ENCODE data around the gene RPS6KL1. TPM values are rescaled to one million over a fixed set of nuclear protein-coding genes. Genes with fewer than 3 reads are reported as not detected.

The RPS6KL1 gene
- total RNA-seq, 1 experiment from 2014 or later, result 11.3 TPM

DNA sequence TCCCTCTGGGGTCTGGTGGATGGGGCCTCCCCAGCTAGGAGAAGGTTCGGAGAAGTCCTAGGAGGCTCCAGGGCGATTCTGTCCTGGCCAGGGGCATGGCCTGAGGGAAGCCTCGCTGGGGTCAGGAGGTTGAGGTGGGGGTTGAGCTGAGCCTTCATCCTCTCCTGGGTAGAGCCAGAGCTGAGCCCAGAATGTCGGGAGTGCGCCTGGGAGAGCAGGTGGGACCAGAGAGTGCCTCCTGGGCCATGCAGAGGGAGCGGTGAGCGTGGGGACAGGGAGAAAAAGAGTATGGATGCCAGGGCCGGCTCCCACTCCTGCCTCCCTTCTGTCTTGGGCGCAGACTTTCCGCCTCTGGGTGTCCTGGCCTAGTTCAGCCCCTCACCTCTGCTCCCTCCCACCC lies 13.1 kb downstream of the RPS6KL1 start:
- peaks cover 3% of the 10 kb centered on the region; the same call in 1 of the 2 replicates for H3K36me3 ChIP-seq
- H3K27me3 ChIP-seq, result no peaks in the 10 kb centered on the region
- no peak overlapping the region for H3K4me3 ChIP-seq
- no peak for DNase-seq
- no peaks in the 10 kb centered on the region for H3K9me3 ChIP-seq

DNA sequence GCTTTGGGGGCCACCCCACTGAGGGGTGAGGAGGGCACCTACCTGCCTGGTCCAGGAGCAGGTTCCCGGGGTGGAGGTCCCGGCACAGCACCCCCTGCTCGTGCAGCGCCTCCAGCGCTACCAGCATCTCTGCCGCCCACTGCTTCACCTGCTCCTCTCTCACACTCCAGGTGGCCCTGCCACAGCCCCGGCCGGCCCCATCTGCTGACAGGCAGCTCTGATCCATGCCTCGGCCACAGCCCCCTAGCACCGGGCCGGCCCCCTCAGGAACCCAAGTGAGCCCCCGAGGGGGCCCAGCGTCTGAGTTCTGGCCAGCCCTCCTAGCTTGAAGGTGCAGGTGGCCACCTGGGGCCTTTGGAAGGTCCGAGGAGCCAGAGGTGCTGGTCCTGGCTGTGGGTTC lies 13.6 kb downstream of the RPS6KL1 start:
- H3K27me3 ChIP-seq, result no peaks in the 10 kb centered on the region
- DNase-seq, result no peak
- H3K4me3 ChIP-seq, result no peak overlapping the region
- H3K9me3 ChIP-seq, result no peaks in the 10 kb centered on the region
- H3K36me3 ChIP-seq, result peaks cover 3% of the 10 kb centered on the region; the same call in 1 of the 2 replicates

- H3K9me3 ChIP-seq, result no peaks in the 10 kb centered on the region
- H3K4me3 ChIP-seq, result no peak overlapping the region
- H3K27me3 ChIP-seq, result no peaks in the 10 kb centered on the region
- no peak for DNase-seq
- peaks cover 3% of the 10 kb centered on the region; the same call in 1 of the 2 replicates for H3K36me3 ChIP-seq
Observed at GRCh38 chr14:74908861-74909341, 14.2 kb downstream of the RPS6KL1 start.

DNA sequence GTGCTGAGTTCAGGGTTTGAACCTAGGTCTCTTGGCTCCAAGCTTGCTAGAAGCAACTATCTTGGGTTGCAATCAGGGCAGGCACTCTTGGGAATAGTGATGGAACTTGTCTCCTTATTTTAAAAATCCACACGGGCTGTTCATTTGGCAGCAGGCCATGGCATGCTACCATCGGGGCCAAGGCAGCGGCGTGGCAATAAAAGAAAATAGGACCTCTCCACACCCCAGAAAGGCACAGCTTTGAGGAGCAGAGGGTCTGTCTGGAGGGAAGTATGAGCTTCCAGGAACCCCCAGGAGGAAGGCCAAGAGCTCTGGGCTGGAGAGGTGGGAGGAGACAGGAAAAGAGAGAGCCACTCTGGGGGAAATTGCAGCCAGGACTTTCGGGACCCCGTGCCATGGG lies 15.3 kb downstream of the RPS6KL1 start:
- no peak for DNase-seq

GRCh38 chr14:74906925-74907521 lies 16.0 kb downstream of the RPS6KL1 start:
- Histone ChIP-seq H3K9me3 (no peaks in the 10 kb centered on the region), H3K4me3 (no peak overlapping the region), H3K27me3 (no peaks in the 10 kb centered on the region), H3K36me3 (peaks cover 3% of the 10 kb centered on the region; the same call in 1 of the 2 replicates)
- no peak for DNase-seq

More for the DNA sequence above, 15.3 kb downstream of the RPS6KL1 start:
- Histone ChIP-seq H3K36me3 (peaks cover 3% of the 10 kb centered on the region; the same call in 1 of the 2 replicates), H3K9me3 (no peaks in the 10 kb centered on the region), H3K27me3 (no peaks in the 10 kb centered on the region), H3K4me3 (no peak overlapping the region)

DNA sequence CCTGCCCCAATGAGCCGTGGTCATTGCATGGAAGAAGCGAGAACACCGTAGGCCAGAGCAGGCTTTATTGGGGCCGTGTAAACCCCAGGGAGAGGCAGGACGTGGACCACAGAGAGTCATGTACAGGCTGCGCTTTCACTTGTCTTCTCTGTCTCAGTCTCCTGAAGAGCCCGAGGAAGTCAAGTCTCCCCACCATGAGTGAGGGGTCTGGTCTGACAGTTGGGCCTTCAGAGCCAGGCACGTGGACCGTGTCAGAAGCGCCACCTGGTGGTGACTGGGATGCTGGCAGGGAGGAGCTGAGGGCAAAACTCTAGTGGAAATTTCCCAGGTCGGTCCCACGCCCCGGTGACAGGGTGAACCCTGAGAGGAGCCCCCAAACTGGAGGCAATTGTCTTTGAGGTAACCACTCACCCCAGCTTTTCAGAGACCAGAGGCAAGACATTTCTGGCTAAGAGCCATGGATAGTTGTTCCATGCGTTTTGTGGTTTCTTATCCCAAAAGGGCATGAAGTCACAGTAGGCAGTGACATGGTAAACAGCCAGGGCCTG lies 17.4 kb downstream of the RPS6KL1 start:
- no peak overlapping the region for H3K4me3 ChIP-seq
- H3K36me3 ChIP-seq, result peaks cover 5% of the 10 kb centered on the region
- peak; percentile 35 for DNase-seq
- no peaks in the 10 kb centered on the region for H3K9me3 ChIP-seq
- H3K27me3 ChIP-seq, result no peaks in the 10 kb centered on the region

DNA sequence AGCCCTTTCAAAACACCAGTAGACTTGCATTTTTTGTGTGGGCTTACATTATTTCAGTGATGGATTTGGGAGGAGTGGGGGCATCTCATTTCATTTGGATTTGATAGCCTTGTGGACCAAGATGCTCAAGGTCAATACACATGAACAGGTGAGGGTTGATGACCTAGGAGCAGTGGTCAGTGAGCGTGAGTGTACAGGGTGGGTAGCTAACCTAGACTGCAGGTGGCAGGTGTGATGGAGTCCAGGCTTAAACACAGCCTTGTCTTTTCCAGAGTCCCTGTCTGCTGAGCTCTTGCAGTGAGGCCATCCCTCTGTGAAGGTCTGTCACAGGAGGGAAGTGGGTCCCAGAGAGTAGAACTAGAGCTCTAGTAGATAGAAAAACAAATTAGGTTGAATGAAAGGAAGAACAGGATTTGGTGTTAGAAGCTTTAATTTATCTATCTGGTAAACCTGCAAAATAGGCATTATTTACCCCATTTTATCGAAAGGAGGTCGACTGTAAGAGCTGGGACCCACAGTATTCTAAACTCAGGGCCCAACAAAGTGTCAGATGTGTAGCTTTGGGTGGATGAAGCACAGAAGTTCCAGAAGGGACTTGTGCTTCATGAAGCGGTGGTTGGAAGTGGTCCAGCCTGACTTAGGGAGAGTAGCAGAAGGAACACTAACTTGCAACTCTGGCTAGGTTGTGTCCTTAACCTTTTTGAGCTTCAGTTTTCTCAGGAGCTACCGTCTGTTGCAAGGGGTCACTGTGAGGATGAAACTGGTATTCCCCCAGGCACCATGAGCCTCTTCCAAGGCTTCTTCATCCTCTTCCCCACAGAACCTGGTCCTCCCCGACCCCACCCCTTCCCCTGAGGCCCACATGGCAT lies 18.2 kb downstream of the RPS6KL1 start:
- no peaks in the 10 kb centered on the region for H3K9me3 ChIP-seq
- no peaks in the 10 kb centered on the region for H3K27me3 ChIP-seq
- H3K36me3 ChIP-seq, result peaks cover 13% of the 10 kb centered on the region
- no peak for DNase-seq
- H3K4me3 ChIP-seq, result no peak overlapping the region

DNA sequence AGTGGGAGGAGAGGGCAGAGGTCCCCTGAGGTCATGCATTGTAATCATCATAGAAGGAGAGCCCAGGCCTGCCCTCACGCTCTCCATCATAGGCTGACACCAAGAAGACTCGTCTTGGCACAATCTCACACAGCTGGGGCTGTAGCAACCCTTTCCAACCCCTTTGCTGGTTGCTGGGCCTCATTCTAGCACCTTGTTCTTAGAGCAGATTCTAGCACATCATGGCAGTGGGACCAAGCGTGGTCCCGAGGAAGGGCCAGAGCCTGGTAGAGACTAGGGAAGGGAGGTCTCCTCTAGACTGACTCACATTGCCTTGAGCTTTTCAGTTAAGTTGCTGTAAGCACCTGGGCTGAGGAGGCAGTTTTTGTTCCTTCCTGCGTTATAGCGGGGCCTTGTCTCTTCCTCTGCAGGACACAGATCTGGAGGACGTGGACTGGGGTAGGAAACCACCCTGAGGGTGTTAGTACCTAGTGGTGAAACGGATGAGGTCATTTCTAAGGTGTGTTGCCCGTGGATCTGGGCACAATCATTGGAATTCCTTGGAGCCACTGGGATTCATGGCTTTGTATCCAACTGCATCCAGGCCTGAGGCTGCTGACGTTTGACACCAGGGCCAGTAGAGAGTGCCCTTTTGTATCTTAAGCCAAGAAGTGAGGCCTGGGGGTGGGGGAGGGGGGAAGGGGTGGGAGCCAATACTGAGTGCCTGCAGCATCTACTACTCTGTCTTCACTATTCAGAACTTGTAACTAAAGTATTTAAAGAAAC lies 19.9 kb downstream of the RPS6KL1 start:
- Histone ChIP-seq H3K36me3 (peaks cover 20% of the 10 kb centered on the region), H3K9me3 (no peaks in the 10 kb centered on the region), H3K27me3 (no peaks in the 10 kb centered on the region), H3K4me3 (no peak overlapping the region)
- no peak for DNase-seq

- H3K27me3 ChIP-seq, result no peaks in the 10 kb centered on the region
- H3K9me3 ChIP-seq, result no peaks in the 10 kb centered on the region
- H3K4me3 ChIP-seq, result no peak overlapping the region
- DNase-seq, result no peak
- peaks cover 43% of the 10 kb centered on the region for H3K36me3 ChIP-seq
Observed at GRCh38 chr14:74898694-74899093, 24.4 kb downstream of the RPS6KL1 start.

DNA sequence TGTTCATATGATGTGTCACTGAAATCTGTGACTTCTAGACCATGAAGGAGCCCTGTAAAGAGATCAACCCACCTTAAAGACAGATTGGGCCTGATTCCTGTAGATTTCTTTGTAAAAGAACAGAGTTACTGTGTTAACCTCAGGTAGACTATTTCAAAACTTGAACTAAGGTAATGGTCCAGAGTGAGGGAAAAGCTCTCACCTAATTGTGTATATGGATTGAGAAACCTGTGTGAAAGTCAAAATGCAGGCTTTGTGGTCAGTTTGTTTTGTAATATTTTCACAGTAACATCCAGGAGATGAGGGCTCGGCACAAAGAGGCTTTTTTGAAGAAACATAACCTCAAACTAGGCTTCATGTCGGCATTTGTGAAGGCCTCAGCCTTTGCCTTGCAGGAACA lies 25.0 kb downstream of the RPS6KL1 start:
- Histone ChIP-seq H3K4me3 (no peak overlapping the region), H3K36me3 (peaks cover 46% of the 10 kb centered on the region)

GRCh38 chr14:74897642-74898041 lies 25.4 kb downstream of the RPS6KL1 start:
- Histone ChIP-seq H3K9me3 (no peaks in the 10 kb centered on the region), H3K27me3 (no peaks in the 10 kb centered on the region), H3K36me3 (peaks cover 50% of the 10 kb centered on the region), H3K4me3 (no peak overlapping the region)
- no peak for DNase-seq

More for the DNA sequence above, 25.0 kb downstream of the RPS6KL1 start:
- DNase-seq, result no peak
- no peaks in the 10 kb centered on the region for H3K9me3 ChIP-seq
- no peaks in the 10 kb centered on the region for H3K27me3 ChIP-seq

DNA sequence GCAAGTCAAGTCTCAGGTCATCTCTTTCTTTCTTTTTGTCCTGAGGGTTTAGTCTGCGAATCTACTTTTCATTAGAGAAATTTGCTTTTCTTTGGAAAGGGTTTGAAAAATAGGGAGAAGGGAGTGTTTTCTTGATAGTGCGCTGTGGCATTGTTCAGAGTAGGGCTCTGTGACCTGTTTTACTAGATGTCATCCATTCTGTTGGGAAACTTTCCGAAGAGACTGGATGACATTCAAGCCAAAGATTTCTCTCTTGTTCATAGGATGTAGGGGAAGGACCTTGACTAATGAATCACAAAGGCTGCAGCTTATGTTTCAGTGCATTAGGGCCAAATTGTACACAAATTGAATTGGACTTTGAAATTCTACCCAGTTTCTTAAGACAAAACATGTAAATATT lies 26.7 kb downstream of the RPS6KL1 start:
- Histone ChIP-seq H3K36me3 (peaks cover 59% of the 10 kb centered on the region), H3K4me3 (no peak overlapping the region), H3K9me3 (no peaks in the 10 kb centered on the region), H3K27me3 (no peaks in the 10 kb centered on the region)
- no peak for DNase-seq

DNA sequence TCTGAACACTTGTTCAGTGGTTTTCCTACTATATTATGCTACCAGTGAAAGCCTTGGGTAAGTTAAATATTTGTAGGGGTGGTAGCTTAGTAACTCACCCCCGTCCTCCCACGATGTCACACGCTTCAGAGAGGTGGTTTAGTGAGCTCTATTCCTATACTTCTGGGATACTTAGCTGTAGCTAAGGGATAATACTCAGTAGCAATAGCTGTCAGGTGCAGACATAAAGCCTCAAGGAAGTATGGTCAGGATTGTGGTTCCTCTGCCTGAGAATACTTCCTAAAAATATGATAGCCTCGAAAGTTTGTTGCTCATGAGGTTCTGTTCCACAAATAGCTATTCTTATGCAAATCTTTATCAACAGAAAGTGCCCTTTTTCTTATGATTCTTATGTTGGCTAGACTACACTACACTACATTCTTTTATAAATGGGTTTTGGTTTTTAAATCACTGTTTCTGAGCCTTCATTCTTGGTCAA lies 29.4 kb downstream of the RPS6KL1 start:
- DNase-seq, result no peak
- H3K27me3 ChIP-seq, result no peaks in the 10 kb centered on the region
- H3K9me3 ChIP-seq, result no peaks in the 10 kb centered on the region
- H3K36me3 ChIP-seq, result peaks cover 58% of the 10 kb centered on the region
- H3K4me3 ChIP-seq, result no peak overlapping the region

DNA sequence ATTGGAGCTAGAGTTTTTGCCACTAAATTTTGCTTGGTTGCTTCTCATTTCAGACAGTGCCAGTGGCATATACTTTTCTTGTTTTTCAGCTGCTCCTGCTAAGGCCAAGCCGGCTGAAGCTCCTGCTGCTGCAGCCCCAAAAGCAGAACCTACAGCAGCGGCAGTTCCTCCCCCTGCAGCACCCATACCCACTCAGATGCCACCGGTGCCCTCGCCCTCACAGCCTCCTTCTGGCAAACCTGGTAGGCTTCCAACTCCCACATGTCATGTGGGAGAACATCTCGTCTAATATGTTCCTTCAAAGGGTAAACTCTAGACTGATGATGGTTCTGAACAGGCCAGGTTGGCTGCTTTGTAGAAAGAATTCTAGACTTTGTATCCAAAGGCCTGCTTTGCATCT lies 30.3 kb downstream of the RPS6KL1 start:
- H3K9me3 ChIP-seq, result no peaks in the 10 kb centered on the region
- H3K4me3 ChIP-seq, result no peak overlapping the region
- DNase-seq, result no peak
- no peaks in the 10 kb centered on the region for H3K27me3 ChIP-seq
- H3K36me3 ChIP-seq, result peaks cover 60% of the 10 kb centered on the region

DNA sequence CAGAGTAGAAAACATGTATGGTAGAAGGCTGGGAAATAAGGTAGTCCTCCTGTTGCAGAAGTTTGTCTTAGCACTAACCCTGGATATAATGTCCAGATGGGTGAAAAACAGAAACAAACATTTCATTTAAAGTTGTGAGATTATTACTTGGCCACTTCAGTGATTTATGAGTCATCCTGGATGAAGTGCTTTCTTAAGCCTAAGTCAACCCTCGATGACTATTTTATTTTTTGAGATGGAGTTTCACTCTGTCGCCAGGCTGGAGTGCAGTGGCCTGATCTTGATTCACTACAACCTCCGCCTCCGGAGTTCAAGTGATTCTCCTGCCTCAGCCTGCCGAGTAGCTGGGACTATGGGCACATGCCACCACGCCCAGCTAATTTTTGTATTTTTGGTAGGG lies 31.2 kb downstream of the RPS6KL1 start:
- DNase-seq, result peak; percentile 15
- Histone ChIP-seq H3K27me3 (no peaks in the 10 kb centered on the region), H3K36me3 (peaks cover 57% of the 10 kb centered on the region), H3K4me3 (no peak overlapping the region), H3K9me3 (no peaks in the 10 kb centered on the region)

DNA sequence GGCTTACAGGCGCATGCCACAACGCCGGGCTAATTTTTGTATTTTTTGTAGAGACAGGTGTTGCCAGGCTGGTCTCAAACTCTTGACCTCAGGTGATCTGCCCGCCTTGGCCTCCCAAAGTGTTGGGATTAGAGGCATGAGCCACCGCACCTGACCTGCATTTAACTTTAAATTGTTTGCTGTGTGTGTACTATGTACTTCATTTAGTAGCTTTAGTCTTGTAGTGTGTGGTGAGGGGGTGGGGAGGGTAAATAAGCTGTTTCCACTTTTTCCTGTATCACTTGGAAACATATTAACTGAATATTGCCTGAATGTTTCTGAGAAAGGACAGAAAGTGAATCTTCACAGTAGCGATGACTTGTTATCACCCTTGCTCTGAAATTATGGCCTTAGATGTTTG lies 32.8 kb downstream of the RPS6KL1 start:
- Histone ChIP-seq H3K27me3 (no peaks in the 10 kb centered on the region), H3K36me3 (peaks cover 52% of the 10 kb centered on the region), H3K9me3 (no peaks in the 10 kb centered on the region), H3K4me3 (no peak overlapping the region)
- DNase-seq, result no peak

Data from MG63 (cell line).